ENCODE results near the gene MCOLN2.

Gene MCOLN2

GRCh38 chr1:84890566-84890965 lies 106.3 kb downstream of the MCOLN2 start:
- DNase-seq, result no peak

- peak; percentile 80 to 82 for DNase-seq
Observed at GRCh38 chr1:84889437-84889836, 107.5 kb downstream of the MCOLN2 start.

- DNase-seq, result no peak
Observed at GRCh38 chr1:84888753-84889152, 108.2 kb downstream of the MCOLN2 start.

- DNase-seq, result peak in 1 of 2 donors; percentile 49
Observed at GRCh38 chr1:84887261-84887934, 109.5 kb downstream of the MCOLN2 start.

GRCh38 chr1:84885469-84885868 lies 111.4 kb downstream of the MCOLN2 start:
- DNase-seq, result no peak

- DNase-seq, result no peak
Observed at GRCh38 chr1:84884671-84885389, 112.1 kb downstream of the MCOLN2 start.

- no peak for DNase-seq
Observed at GRCh38 chr1:84883286-84883685, 113.6 kb downstream of the MCOLN2 start.

GRCh38 chr1:84877592-84877991 lies 119.3 kb downstream of the MCOLN2 start:
- DNase-seq, result no peak

- no peak for DNase-seq
Observed at GRCh38 chr1:84876353-84876752, 120.6 kb downstream of the MCOLN2 start.
